Prostate gland (tissue), 2 donors: ENCODE results near the gene EXD1. TPM values are rescaled to one million over a fixed set of nuclear protein-coding genes. Genes with fewer than 3 reads are reported as not detected.
"Not testable (repeated sequence)": the region's sequence is repeated elsewhere in the genome, so short reads cannot be mapped to it uniquely, and the experiment has no call there.

Experiments
- DNase-seq: peaks from one replicate; pipeline ENCODE4 v3.0.0-alpha.2; 2019; ENCODE audit warnings: low spot score
- H3K27ac ChIP-seq, 2 donors: fragments of 200-600 bp; sonication (generic); 2 replicates each; pipeline ENCODE4 v1.5.1; 2017 to 2019
- H3K27me3 ChIP-seq: fragments of 200-600 bp; sonication (generic); replicated peaks from 2 replicates; pipeline ENCODE4 v1.5.1; 2019; ENCODE audit not compliant: insufficient read depth
- H3K36me3 ChIP-seq, 2 donors: fragments of 200-600 bp; sonication (generic); 1 replicate in 1 of 2; 2 replicates in 1 of 2; pipeline versions ENCODE4 v1.5.1 to v1.8.1; 2017 to 2019
- H3K4me1 ChIP-seq: fragments of 200-600 bp; sonication (generic); replicated peaks from 2 replicates; pipeline ENCODE4 v1.5.1; 2019
- H3K4me3 ChIP-seq, 2 donors: fragments of 200-600 bp; sonication (generic); 2 replicates each; pipeline ENCODE4 v1.5.1; 2017 to 2019
- H3K9me3 ChIP-seq: fragments of 200-600 bp; sonication (generic); 2 replicates; pipeline ENCODE4 v1.5.1; 2017
- CTCF ChIP-seq, 4 experiments: fragments of 200-600 bp in 2 of 4; fragments of 450-650 bp in 2 of 4; sonication (generic) in 2 of 4; IDR thresholded peaks; 1 replicate in 3 of 4; 2 replicates in 1 of 4; pipeline ENCODE4 v1.5.1; 2016 to 2019; ENCODE audit warnings: antibody characterized with exemption in 4 of 4, mild to moderate bottlenecking in 2 of 4, moderate library complexity in 2 of 4
- POLR2A ChIP-seq: fragments of 450-650 bp; IDR thresholded peaks from one replicate; pipeline ENCODE4 v1.6.1; 2016; ENCODE audit warnings: antibody characterized with exemption, mild to moderate bottlenecking
- POLR2AphosphoS5 ChIP-seq: sonication (generic); formaldehyde crosslinking; IDR thresholded peaks from one replicate; pipeline ENCODE4 v1.6.1; 2017; ENCODE audit warnings: antibody characterized with exemption
- WGBS: methylation state at CpG from one replicate; pipeline ENCODE4 v1.1.5; 2018; 5-methylcytosine and 5-hydroxymethylcytosine counted together
- intact Hi-C: fragments of 100-400 bp; cut with DNase I; formaldehyde crosslinking; loops from one replicate; pipeline ENCODE4 v1.14.2; 2022
- total RNA-seq, 2 donors: library from RNA; depleted of rRNA; stranded (reverse); fragments of >200 nt; gene quantifications; one replicate each; pipeline ENCODE4 v1.1.0, GENCODE V29; 2016

The EXD1 gene
- total RNA-seq, 2 donors from 2014 or later = 5.3 TPM; not detected in 1

GRCh38 chr15:41258750-41259471, 28.4 kb upstream of the EXD1 start:
- WGBS = 35% methylated on average over 3 of the region's 3 CpGs
- Histone ChIP-seq H3K4me1 (no peaks in the 10 kb centered on the region), H3K27ac (peak overlapping the region; percentile 2 to 37), H3K36me3 (no peaks in the 10 kb centered on the region), H3K4me3 (no peak overlapping the region), H3K9me3 (no peaks in the 10 kb centered on the region), H3K27me3 (no peaks in the 10 kb centered on the region)
- DNase-seq = peak; percentile 12
- intact Hi-C loops = no loop called here
- TF ChIP-seq POLR2A = no peak
- TF ChIP-seq CTCF (IDR thresholded peaks at IDR 0.05) = no peak
- peak; percentile 4 for TF ChIP-seq POLR2AphosphoS5

DNA sequence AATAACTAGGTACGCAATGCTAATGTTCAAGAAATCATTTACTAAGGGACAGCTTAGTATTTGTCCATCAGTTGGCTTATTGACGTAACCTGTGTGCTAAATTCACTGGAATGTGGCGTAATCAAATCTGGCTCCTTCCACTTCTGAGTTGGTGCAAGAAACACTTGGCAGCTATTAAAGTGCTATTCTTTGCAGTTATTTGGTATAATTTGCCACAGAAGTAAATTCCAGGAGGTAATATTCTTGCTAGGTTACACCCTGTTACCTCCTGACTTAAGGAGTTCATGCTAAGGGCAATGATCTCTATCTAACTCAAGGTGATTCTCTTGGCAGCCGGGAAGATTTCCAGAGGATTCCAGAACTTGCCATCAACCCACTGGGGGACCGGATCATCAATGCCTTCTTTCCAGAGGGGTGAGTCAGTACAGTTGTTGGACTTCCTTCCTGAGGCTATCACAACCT, 26.1 kb upstream of the EXD1 start:
- Histone ChIP-seq H3K36me3 (no peaks in the 10 kb centered on the region), H3K4me1 (no peaks in the 10 kb centered on the region), H3K27me3 (no peaks in the 10 kb centered on the region), H3K9me3 (no peaks in the 10 kb centered on the region), H3K4me3 (no peak overlapping the region), H3K27ac (peak overlapping the region in 1 of 2 donors; percentile 23)
- DNase-seq = no peak
- intact Hi-C loops = no loop called here
- WGBS = 60% methylated on average over 5 of the region's 5 CpGs
- TF ChIP-seq CTCF (IDR thresholded peaks at IDR 0.05) (no peak), POLR2A (no peak), POLR2AphosphoS5 (peak; percentile 18)

GRCh38 chr15:41256103-41256502, 25.5 kb upstream of the EXD1 start:
- intact Hi-C loops = no loop called here
- H3K9me3 ChIP-seq = no peaks in the 10 kb centered on the region
- no peak for TF ChIP-seq POLR2A
- TF ChIP-seq CTCF (IDR thresholded peaks at IDR 0.05) = no peak
- TF ChIP-seq POLR2AphosphoS5 = no peak
- no peaks in the 10 kb centered on the region for H3K36me3 ChIP-seq
- no peak overlapping the region for H3K4me3 ChIP-seq
- H3K4me1 ChIP-seq = no peaks in the 10 kb centered on the region
- DNase-seq = no peak
- peak overlapping the region in 1 of 2 donors; percentile 23 for H3K27ac ChIP-seq
- 89% methylated on average over 3 of the region's 3 CpGs for WGBS
- H3K27me3 ChIP-seq = no peaks in the 10 kb centered on the region

- intact Hi-C loops = no loop called here
- H3K36me3 ChIP-seq = no peaks in the 10 kb centered on the region
- 84% methylated on average over 4 of the region's 4 CpGs for whole genome bisulfite sequencing
- no peak for DNase-seq
- H3K4me1 ChIP-seq = no peaks in the 10 kb centered on the region
- TF ChIP-seq POLR2AphosphoS5 = no peak
- TF ChIP-seq CTCF (IDR thresholded peaks at IDR 0.05) = no peak
- TF ChIP-seq POLR2A = no peak
- no peak overlapping the region for H3K27ac ChIP-seq
- no peaks in the 10 kb centered on the region for H3K27me3 ChIP-seq
- no peaks in the 10 kb centered on the region for H3K9me3 ChIP-seq
- no peak overlapping the region for H3K4me3 ChIP-seq
Measured at GRCh38 chr15:41254560-41254959, 24.0 kb upstream of the EXD1 start.

- 95% methylated on average over 5 of the region's 5 CpGs for WGBS
- DNase-seq = no peak
- TF ChIP-seq POLR2A (no peak), POLR2AphosphoS5 (no peak), CTCF (IDR thresholded peaks at IDR 0.05) (no peak)
- no peaks in the 10 kb centered on the region for H3K4me1 ChIP-seq
- no peaks in the 10 kb centered on the region for H3K9me3 ChIP-seq
- H3K27me3 ChIP-seq = no peaks in the 10 kb centered on the region
- no peak overlapping the region for H3K27ac ChIP-seq
- no peaks in the 10 kb centered on the region for H3K36me3 ChIP-seq
- H3K4me3 ChIP-seq = no peak overlapping the region
- intact Hi-C loops = no loop called here
Measured at GRCh38 chr15:41251411-41251810, 20.9 kb upstream of the EXD1 start.

GRCh38 chr15:41250745-41251144, 20.2 kb upstream of the EXD1 start:
- H3K36me3 ChIP-seq, H3K27ac ChIP-seq: not testable (repeated sequence)

More at GRCh38 chr15:41250745-41251144, 20.2 kb upstream of the EXD1 start:
- H3K4me1 ChIP-seq, H3K4me3 ChIP-seq, DNase-seq, H3K27me3 ChIP-seq, H3K9me3 ChIP-seq, intact Hi-C loops: not testable (repeated sequence)
- 90% methylated on average over 8 of the region's 8 CpGs for WGBS
